Endothelial cell (in vitro differentiated cells): ENCODE data around the gene FRMD6. TPM values are rescaled to one million over a fixed set of nuclear protein-coding genes. Genes with fewer than 3 reads are reported as not detected.

Experiments used
- DNase-seq: peaks from one replicate; pipeline ENCODE4 v3.0.0; 2021; ENCODE audit warnings: low spot score
- H3K27ac Mint-ChIP-seq: one replicate; pipeline ENCODE4 v1.8.0; 2021; ENCODE audit warnings: mixed read lengths, inconsistent platforms; ENCODE audit not compliant: unreplicated experiment
- H3K27me3 Mint-ChIP-seq: one replicate; pipeline ENCODE4 v1.8.0; 2021; ENCODE audit warnings: mild to moderate bottlenecking, moderate library complexity, mixed read lengths, inconsistent platforms; ENCODE audit not compliant: unreplicated experiment
- H3K36me3 Mint-ChIP-seq: one replicate; pipeline ENCODE4 v1.8.0; 2021; ENCODE audit warnings: mild to moderate bottlenecking, low read depth, mixed read lengths, inconsistent platforms; ENCODE audit not compliant: unreplicated experiment
- H3K4me1 Mint-ChIP-seq: one replicate; pipeline ENCODE4 v1.8.0; 2021; ENCODE audit warnings: mild to moderate bottlenecking, mixed read lengths, inconsistent platforms; ENCODE audit not compliant: unreplicated experiment
- H3K4me3 Mint-ChIP-seq: one replicate; pipeline ENCODE4 v1.8.0; 2021; ENCODE audit warnings: mild to moderate bottlenecking, mixed read lengths, inconsistent platforms; ENCODE audit not compliant: unreplicated experiment
- H3K9me3 Mint-ChIP-seq: one replicate; pipeline ENCODE4 v1.8.0; 2021; ENCODE audit warnings: mixed read lengths, inconsistent platforms; ENCODE audit not compliant: unreplicated experiment
- total RNA-seq: library from RNA; stranded (reverse); fragmentation: NEBNext Ultra II Directional; extraction: Animal tissue kit (Norgen Biotek cat#: 25700); gene quantifications from one replicate; pipeline ENCODE4 v1.2.1, GENCODE V29; 2021; ENCODE audit not compliant: unreplicated experiment
- TF ChIP-seq, protein P1 (sequence below): fragments of 200-600 bp; sonication (generic); IDR thresholded peaks from one replicate; pipeline ENCODE4 v1.5.0; 2021; ENCODE audit warnings: antibody characterized with exemption; ENCODE audit not compliant: unreplicated experiment

Gene FRMD6
- total RNA-seq, 1 donor from 2014 or later: 45.3 TPM

DNA sequence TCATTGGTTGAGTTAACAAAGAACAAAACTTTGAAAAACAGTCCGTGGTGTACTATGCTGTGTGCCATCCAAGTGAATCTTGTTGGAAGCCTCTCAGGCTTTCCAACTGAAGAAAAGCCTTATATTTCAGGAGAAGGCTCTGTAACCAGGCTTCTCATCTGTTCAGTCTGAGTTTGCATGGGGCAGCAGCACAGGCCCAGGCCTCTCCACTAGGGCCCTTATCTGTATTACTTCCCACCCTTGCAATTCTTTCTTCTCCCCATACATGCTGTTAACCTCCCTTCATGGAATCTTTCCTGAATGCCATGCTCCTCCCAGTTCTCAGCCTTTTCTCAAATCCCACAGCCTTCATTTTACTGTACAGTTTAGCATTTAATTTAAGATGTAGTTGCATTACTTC lies 28.3 kb downstream of the FRMD6 start:
- TF ChIP-seq, protein P1, sequence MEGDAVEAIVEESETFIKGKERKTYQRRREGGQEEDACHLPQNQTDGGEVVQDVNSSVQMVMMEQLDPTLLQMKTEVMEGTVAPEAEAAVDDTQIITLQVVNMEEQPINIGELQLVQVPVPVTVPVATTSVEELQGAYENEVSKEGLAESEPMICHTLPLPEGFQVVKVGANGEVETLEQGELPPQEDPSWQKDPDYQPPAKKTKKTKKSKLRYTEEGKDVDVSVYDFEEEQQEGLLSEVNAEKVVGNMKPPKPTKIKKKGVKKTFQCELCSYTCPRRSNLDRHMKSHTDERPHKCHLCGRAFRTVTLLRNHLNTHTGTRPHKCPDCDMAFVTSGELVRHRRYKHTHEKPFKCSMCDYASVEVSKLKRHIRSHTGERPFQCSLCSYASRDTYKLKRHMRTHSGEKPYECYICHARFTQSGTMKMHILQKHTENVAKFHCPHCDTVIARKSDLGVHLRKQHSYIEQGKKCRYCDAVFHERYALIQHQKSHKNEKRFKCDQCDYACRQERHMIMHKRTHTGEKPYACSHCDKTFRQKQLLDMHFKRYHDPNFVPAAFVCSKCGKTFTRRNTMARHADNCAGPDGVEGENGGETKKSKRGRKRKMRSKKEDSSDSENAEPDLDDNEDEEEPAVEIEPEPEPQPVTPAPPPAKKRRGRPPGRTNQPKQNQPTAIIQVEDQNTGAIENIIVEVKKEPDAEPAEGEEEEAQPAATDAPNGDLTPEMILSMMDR: no peak
- no peaks in the 10 kb centered on the region for H3K27me3 Mint-ChIP-seq
- DNase-seq: no peak
- H3K36me3 Mint-ChIP-seq: no peaks in the 10 kb centered on the region
- H3K27ac Mint-ChIP-seq: no peak overlapping the region
- H3K4me1 Mint-ChIP-seq: peaks cover 6% of the 10 kb centered on the region
- H3K9me3 Mint-ChIP-seq: no peaks in the 10 kb centered on the region
- H3K4me3 Mint-ChIP-seq: no peak overlapping the region

DNA sequence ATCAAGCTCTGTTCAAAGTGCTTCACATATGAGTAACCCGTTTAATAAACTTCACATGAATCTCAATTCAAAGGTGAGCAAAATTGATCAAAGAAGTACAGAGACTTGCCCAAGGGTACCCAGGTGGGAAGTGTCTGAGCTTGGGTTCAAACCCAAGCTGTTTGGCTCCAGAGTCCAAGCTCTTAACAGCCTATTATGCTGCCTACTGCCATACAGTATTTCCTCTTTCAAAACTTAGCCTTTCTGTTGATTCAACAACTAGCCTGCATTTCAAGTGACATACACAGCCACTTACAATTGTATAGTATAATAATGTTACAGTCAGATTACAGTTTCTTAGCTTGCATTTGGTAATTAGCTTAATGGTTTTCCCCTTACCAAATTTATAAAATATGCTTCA lies 29.7 kb downstream of the FRMD6 start:
- H3K27me3 Mint-ChIP-seq: no peaks in the 10 kb centered on the region
- TF ChIP-seq, protein P1: no peak
- DNase-seq: no peak
- no peak overlapping the region for H3K27ac Mint-ChIP-seq
- H3K9me3 Mint-ChIP-seq: no peaks in the 10 kb centered on the region
- no peak overlapping the region for H3K4me3 Mint-ChIP-seq
- H3K36me3 Mint-ChIP-seq: no peaks in the 10 kb centered on the region
- peaks cover 6% of the 10 kb centered on the region for H3K4me1 Mint-ChIP-seq

DNA sequence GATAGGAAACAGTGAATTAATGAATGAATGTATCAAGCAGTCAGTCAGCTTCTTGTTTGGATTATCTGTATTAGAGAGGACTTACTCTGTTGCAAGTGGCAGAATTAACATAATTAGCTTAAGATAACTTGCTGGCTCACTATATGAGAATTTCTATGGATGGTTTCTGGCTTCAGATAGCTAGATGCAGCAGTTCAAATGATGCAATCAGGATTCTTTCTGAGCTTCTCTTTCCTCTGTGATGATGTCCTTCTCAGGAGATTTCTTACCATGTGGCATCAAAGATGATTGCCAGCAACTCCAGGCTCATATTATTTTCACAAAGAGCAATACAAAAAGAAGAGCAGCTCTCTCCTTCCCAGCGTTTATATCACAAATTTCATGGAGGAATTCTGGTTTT lies 30.7 kb downstream of the FRMD6 start:
- Mint-ChIP-seq H3K36me3 (no peaks in the 10 kb centered on the region), H3K4me3 (no peak overlapping the region)
- TF ChIP-seq, protein P1: no peak

DNA sequence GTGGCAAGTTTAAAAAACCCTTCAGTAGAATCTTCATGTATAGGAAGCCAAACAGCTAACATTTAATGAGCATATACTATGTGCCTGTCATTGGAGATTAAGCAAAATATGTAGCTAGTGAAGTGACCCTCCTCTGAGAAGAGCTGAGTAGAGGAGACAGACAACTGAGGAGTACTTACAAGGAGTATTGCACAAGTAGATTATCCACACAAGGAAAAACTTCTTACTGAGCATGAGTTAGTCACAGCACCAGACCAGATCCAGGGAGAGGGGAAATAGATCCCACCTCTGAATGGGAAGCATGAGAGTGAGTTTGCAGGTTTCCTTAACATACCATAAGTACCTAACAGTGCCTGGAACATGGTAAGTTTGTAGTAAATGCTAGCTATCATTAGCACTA lies 33.0 kb downstream of the FRMD6 start:
- H3K27me3 Mint-ChIP-seq: no peaks in the 10 kb centered on the region
- H3K27ac Mint-ChIP-seq: no peak overlapping the region
- H3K4me1 Mint-ChIP-seq: peaks cover 3% of the 10 kb centered on the region
- H3K9me3 Mint-ChIP-seq: no peaks in the 10 kb centered on the region
- no peak overlapping the region for H3K4me3 Mint-ChIP-seq
- peaks cover 4% of the 10 kb centered on the region for H3K36me3 Mint-ChIP-seq
- TF ChIP-seq, protein P1: no peak
- no peak for DNase-seq

More for the DNA sequence above, 30.7 kb downstream of the FRMD6 start:
- H3K27ac Mint-ChIP-seq: no peak overlapping the region
- peaks cover 6% of the 10 kb centered on the region for H3K4me1 Mint-ChIP-seq
- DNase-seq: no peak
- no peaks in the 10 kb centered on the region for H3K27me3 Mint-ChIP-seq
- no peaks in the 10 kb centered on the region for H3K9me3 Mint-ChIP-seq

DNA sequence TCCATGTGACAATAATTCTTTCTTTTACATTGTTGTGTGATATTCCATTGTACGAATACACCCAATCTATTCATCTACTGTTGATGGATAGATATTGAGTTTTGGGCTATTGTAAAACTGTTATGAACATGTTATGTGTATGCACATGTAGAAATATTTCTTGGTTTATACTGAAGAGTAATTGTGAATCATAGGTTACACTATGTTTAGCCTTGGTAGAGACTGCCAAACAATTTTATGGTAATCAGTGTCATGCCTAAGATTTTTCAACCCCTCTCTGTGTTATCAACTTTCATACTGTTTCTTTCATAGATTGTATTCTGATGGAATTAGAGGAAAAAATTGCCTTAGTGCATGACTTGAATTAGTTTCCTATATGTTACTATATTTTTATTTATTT lies 39.5 kb downstream of the FRMD6 start:
- Mint-ChIP-seq H3K27ac (no peak overlapping the region), H3K4me1 (no peaks in the 10 kb centered on the region), H3K36me3 (peaks cover 4% of the 10 kb centered on the region), H3K9me3 (no peaks in the 10 kb centered on the region), H3K27me3 (no peaks in the 10 kb centered on the region), H3K4me3 (no peak overlapping the region)
- TF ChIP-seq, protein P1: no peak
- DNase-seq: no peak
